ENCODE data around the gene GLRX. TPM values are rescaled to one million over a fixed set of nuclear protein-coding genes. Genes with fewer than 3 reads are reported as not detected.

The GLRX gene
- total and polyA plus RNA-seq, 10 of the 15 experiments (the other 5 are each of a cell fraction or from before 2014, with no cell fraction given) = 63.0 to 366 (median 186) TPM

DNA sequence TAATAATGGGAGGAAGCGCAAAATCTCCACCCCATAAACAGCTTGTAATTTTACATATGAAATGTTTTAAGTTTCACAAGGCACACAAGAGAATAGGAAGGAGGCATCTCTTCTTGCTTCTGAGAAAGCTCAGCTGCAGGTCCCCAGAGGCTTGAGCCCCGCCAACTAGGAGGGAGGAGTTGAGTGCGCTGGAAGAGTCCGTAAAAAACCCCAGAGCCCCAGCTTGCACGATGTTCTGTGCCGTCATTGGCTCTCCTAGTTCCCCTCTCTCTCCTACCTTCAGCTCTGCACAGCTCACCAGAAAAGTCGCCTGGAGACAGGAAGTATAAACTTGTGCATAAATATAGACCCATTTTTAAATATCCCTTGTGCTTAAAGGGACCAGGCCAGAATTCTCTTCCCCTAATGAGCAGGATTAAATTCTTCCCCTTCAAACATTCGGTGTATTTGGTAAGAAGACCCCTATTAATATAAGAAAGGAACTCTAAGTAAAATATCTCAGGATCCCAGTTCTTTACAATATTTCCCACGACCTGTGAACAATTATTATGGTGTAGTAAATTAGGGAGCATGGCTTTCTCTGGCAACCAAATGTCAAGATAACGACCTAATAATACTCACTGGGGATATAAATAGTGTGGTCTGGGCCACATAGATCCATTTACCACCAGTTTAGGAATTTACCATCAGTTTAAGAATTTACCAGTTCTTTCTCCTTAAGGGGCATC, 13.7 kb downstream of the GLRX start (continued):
- peak; percentile 40 for TF ChIP-seq E4F1 (IDR thresholded peaks at IDR 0.05; ENCODE audit: borderline replicate concordance, partially characterized antibody)

DNA sequence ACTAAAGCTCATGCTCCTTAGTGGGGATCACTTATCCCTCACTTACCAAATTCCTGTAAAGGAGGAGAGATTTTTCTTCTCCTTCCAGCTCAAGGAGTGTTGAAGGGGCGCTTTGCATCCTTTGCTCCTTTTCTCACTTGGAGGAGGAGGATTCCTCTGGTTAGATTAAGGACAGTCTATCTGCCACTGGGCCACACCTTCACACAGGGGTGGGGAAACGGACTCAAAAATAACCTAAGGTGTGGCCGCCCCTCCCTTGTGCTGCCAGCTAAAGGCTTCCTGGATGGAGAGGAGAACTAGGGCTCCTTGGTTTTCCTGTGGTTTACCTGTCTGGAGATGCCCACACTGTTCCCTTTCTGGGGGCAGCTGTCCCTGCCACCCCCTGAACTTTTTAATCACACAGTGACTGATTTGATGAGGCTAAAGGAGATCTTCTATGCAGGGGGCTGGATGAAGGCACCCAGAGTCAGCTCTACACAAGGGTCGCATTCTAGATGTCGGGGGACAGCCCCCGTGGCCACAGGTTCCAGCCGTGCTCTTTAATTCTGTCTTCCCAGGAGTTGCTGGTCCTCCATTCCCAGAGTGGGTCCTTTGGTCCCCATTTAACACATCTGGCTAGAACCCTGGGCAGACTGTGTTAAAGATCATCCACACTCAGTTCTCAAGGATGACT, 14.4 kb downstream of the GLRX start:
- WGBS (ENCODE audit: insufficient coverage, insufficient replicate concordance, low lambda C conversion rate, missing lambda C conversion rate) = 11% methylated on average over 7 of the region's 7 CpGs
- RAD21 ChIA-PET (ENCODE audit: unreplicated experiment) = interaction anchor here (0.7 to 6.9 kb wide), 23 partner anchors 8 to 161 kb away, joined by 3 to 149 read pairs (median 8); partner anchors contain the start of genes GLRX, RFESD and RHOBTB3
- ATAC-seq (peak; percentile 34), FAIRE-seq (peak; percentile 38), DNase-seq (ENCODE audit: low read depth, low spot score) (no peak)
- H3K9ac ChIP-seq (ENCODE audit: control insufficient read depth, insufficient read depth, low read length) = peak overlapping the region; percentile 73
- peak overlapping the region; percentile 93 for H3K27ac ChIP-seq (ENCODE audit: control insufficient read depth, insufficient read depth)
- H2AFZ ChIP-seq (ENCODE audit: control insufficient read depth, low read depth, low read length) = peak overlapping the region; percentile 79
- in situ Hi-C loops (cut with MboI) = no loop called here
- H3K79me2 ChIP-seq (ENCODE audit: control insufficient read depth, insufficient read depth, low read length) = no peaks in the 10 kb centered on the region
- BruUV-seq (replicated peaks) = TSS peak; percentile 61
- TF ChIP-seq LARP7 (IDR thresholded peaks at IDR 0.05) (0 out of 2 replicates have a peak, but pooled peaks have one; percentile 28), DPF2 (IDR thresholded peaks at IDR 0.05) (0 out of 2 replicates have a peak, but pooled peaks have one; percentile 11), CBFB (IDR thresholded peaks at IDR 0.05; ENCODE audit: low read depth) (peak; percentile 6; the same call in 1 of the 2 replicates), IKZF1 (conservative IDR thresholded peaks at IDR 0.05) (peak; percentile 41; the same call in 1 of the 2 replicates), RFX5 (IDR thresholded peaks at IDR 0.05; ENCODE audit: low read depth, low read length) (no peak), GATAD2B (conservative IDR thresholded peaks at IDR 0.05; ENCODE audit: low read depth) (0 out of 2 replicates have a peak, but pooled peaks have one; percentile 39), POLR2AphosphoS5 (IDR thresholded peaks at IDR 0.05; ENCODE audit: low read length) (peak; percentile 35; the same call in 1 of the 2 replicates), SMARCA5 (IDR thresholded peaks at IDR 0.05) (0 out of 2 replicates have a peak, but pooled peaks have one; percentile 53)
- TF ChIP-seq, protein P1, sequence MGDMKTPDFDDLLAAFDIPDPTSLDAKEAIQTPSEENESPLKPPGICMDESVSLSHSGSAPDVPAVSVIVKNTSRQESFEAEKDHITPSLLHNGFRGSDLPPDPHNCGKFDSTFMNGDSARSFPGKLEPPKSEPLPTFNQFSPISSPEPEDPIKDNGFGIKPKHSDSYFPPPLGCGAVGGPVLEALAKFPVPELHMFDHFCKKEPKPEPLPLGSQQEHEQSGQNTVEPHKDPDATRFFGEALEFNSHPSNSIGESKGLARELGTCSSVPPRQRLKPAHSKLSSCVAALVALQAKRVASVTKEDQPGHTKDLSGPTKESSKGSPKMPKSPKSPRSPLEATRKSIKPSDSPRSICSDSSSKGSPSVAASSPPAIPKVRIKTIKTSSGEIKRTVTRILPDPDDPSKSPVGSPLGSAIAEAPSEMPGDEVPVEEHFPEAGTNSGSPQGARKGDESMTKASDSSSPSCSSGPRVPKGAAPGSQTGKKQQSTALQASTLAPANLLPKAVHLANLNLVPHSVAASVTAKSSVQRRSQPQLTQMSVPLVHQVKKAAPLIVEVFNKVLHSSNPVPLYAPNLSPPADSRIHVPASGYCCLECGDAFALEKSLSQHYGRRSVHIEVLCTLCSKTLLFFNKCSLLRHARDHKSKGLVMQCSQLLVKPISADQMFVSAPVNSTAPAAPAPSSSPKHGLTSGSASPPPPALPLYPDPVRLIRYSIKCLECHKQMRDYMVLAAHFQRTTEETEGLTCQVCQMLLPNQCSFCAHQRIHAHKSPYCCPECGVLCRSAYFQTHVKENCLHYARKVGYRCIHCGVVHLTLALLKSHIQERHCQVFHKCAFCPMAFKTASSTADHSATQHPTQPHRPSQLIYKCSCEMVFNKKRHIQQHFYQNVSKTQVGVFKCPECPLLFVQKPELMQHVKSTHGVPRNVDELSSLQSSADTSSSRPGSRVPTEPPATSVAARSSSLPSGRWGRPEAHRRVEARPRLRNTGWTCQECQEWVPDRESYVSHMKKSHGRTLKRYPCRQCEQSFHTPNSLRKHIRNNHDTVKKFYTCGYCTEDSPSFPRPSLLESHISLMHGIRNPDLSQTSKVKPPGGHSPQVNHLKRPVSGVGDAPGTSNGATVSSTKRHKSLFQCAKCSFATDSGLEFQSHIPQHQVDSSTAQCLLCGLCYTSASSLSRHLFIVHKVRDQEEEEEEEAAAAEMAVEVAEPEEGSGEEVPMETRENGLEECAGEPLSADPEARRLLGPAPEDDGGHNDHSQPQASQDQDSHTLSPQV (IDR thresholded peaks at IDR 0.05) = no peak
- H3K4me1 ChIP-seq (ENCODE audit: control insufficient read depth, insufficient read depth, low read length) = peaks cover 29% of the 10 kb centered on the region
- CTCF ChIA-PET = interaction anchor here (0.6 to 6.0 kb wide), 20 partner anchors 10 to 165 kb away, joined by 3 to 57 read pairs (median 6); partner anchors contain the start of genes GLRX, RFESD and RHOBTB3
- H3K36me3 ChIP-seq (ENCODE audit: control insufficient read depth in 2 of 2, insufficient read depth in 2 of 2, low read length in 1 of 2) = peaks cover 0 to 1% of the 10 kb centered on the region in 2 experiments; a peak in 2 of 4 replicates
- no peaks in the 10 kb centered on the region for H3K27me3 ChIP-seq (replicated peaks in 1 of 2; ENCODE audit: control insufficient read depth in 2 of 2, insufficient read depth in 2 of 2, low read length in 1 of 2)
- no peaks in the 10 kb centered on the region for H4K20me1 ChIP-seq (ENCODE audit: control insufficient read depth, insufficient read depth)
- POLR2A ChIA-PET = interaction anchor here (0.6 to 5.1 kb wide), 14 partner anchors 13 to 166 kb away, joined by 3 to 153 read pairs (median 4); partner anchors contain the start of genes GLRX and RFESD
- intact Hi-C loops (cut with micrococcal nuclease; ENCODE audit: unreplicated experiment) = loop anchor here (1.0 kb wide), 1 partner anchor 26 kb away; no protein-coding TSS in a partner anchor
- SMC1A ChIA-PET (ENCODE audit: uncharacterized antibody, unreplicated experiment) = interaction anchor here (0.8 to 10.4 kb wide), 26 partner anchors 11 to 1116 kb away, joined by 3 to 217 read pairs (median 6); partner anchors contain the start of genes GLRX and RHOBTB3
- H3K9me3 ChIP-seq (replicated peaks; ENCODE audit: control insufficient read depth, insufficient read depth, low read length) = no peaks in the 10 kb centered on the region; the same call in 2 of the 3 replicates
- H3K4me3 ChIP-seq = peak overlapping the region; percentile 36; the same call in 1 of the 2 replicates
- H3K4me2 ChIP-seq (ENCODE audit: control insufficient read depth, insufficient read depth) = peak overlapping the region; percentile 88
